CD4-positive, alpha-beta T cell treated with Interleukin-4 for 1 hour (primary cell): ENCODE measurements around the gene VAV2.

Experiments used
- DNase-seq, 2 donors: peaks; one replicate each; pipeline ENCODE4 v3.0.0-alpha.2; 2020 to 2022

The VAV2 gene

DNA sequence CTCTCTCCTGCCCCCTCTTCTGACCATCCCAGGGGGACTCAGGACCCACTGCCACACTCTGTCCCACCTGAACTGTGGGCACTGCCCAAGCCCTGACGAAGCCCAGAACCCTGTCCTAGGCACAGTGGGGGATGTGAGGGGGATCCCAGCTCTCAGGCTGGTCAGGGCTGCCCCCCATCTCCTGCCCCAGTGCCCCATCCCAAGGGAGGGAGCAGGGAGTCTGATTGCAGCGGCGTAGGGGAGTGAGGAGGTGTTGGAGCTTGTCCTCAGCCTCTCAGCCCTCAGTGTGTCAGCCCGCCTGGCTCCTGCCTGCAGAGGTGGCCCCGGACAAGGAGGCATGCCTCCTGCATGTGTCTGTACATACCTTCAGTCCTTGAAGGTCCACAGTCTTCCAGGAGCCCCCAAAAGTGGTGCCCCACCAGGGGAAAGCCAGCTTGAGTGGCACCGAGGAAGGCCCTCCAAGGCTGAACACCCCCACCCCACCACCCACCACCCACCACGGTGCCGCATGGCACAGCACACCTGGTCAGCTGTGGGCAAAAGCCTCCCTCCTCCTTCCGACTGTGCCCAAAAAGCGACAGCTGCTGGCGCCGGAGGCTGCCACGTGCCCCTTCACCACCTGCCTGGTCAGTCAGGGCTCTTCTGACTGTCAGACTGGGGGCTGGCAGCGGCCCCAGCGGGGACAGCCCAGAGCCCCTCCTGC, 254.9 kb downstream of the VAV2 start:
- no peak for DNase-seq

DNA sequence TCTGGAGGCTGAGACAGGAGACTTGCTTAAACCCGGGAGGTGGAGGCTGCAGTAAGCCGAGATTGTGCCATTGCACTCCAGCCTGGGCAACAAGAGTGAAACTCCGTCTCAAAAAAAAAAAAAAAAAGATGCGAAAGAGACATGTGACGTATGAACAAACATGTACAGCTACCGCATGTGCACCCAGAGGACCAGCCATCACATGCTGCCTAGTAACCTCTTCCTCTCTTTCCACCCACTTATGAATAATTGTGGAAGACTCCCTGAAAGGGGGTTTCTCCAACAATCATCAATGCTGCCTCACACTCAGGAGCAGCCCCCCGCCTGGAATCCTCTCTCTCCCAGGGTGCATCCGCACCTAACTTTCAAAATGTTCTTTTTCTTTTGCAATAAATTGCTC, 256.2 kb downstream of the VAV2 start:
- DNase-seq = no peak

DNA sequence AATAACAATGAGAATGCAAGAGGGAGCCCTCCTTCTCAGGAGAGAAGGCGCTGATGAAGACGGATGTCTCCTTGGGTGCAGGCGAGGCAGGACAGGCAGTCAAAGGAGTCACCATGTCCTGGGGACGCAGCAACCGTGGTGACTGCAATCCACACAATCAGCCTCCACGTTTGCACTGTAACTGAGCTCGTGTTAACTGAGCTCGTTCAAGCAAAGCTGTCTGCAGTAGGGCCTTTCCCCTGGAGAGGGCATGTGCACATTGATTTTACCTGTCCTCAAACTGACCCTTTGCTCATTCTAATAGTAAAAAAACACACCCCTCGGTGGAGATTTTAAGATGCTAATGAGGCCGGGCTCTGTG, 256.7 kb downstream of the VAV2 start:
- no peak for DNase-seq

DNA sequence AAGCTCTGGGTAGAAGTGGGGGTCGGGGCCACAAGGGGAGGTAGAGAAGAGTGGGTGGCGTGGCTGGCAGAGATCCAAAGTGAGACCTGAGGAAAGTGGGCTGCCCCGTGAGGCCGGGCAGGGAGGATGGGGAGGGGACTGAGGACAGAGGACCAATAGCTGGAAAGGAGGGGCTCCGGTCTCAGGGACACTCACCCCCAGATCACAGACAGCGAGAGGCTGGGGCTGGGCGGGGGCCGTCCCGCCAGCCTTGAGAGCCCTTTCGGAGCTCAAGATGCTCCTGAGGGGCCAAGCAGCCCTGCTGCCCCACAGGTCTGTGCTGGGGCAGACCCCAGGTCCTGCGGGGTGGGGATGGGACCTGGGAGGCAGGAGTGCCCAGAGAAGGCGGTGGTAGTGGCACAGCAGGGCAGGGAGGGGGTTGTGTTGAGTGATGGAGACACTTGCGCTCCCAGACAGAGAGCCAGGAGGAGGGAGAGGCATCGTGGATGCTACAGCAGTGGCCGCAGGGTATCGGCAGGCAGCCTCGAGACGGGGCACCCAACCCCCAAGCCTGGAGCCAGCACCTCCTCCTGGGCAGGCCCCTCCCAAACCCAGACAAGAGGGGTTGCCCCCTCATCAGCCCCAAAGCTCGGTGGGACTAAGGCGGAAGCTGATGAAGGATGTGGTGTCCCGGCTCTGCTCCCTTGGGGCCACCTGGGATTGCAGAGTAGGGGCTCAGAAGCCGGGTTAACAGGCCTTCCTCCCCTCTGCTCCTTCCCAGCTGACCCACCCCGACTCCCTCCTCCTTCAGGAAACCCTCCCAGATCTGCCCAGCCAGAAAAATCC, 257.3 kb downstream of the VAV2 start:
- no peak for DNase-seq

DNA sequence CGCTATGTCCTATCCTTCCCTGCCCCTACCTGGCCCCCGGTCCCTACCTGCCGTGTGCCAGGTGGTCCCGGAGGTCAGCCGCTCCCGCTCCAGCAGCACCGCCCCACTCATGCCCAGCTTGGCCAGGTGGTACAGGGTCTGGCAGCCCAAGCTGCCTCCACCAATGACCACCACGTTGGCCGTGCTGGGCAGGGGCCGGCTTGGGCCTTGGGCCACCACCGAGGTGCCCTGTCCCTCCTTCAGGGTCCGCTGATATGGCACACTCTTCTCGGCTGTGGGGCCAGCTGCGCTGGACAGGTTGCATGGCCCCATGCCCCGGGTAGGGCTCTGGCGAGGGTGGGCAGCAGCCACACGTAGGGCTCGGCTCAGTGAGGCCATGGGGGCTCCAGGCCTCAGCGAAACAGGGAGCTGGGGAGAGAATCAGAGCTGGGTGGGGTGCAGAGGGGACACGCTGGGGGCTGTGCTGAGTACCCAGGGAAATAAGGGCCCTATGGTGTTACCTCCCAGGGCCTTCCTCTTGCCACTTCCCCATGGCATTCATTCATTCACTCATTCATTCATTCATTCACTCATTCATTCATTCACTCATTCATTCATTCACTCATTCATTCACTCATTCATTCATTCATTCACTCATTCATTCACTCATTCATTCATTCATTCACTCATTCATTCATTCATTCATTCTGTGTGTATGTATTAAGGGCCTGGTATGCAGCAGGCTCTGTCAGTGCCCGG, 258.2 kb downstream of the VAV2 start:
- no peak for DNase-seq

DNA sequence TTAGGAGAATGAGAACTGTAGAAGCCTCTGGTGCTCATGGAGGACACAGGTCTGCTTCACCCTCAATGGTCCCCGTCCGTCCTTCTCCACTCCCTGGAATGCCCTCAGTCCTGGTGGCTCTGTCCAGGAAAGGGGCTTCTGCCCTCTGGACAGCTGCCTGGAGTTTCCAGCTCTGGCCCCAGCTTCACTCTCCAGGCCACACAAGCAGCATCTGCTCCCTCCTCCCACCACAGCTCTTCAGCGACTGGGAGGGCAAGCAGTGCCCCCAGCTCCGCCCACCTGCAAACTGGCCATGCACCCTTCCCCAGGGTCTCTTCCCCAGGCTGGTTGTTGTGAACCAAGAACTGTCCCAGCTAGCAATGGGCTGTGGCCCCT, 258.7 kb downstream of the VAV2 start:
- DNase-seq = no peak

DNA sequence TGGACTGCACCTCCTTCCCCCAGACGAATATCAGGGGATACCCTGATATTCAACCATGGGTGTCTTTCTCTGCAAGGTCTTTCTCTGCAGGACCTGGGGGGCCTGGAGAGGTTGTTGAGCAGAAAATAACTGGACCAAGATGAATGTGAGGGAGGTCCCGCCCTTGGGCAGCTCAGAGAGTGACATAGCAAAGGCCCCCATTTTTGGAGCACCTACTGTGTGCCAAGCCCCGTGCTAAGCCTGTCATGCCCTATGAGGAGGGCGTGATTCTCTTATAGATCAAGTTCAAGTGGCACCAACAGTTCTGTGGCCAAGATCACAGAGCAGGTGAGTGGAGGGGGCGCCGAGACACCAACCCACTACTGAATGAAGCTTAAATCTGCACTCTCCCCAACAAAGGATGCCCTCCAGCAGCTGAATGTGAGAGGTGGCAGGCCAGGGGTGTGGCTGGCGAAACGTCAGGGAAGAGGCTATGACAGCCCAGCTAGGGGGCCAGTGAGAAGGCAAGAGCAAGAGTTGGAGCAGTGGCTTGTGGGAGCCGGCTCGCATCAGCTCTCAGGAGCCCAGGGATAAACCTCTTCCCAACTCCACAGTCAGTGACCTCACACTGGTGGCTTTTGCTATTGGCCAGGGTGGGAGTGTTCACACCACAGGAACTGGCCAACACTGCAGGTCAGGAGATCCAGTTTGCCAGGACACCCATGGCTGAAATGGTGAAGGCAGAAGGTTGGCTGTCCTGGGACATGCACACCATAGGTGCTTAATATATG, 259.3 kb downstream of the VAV2 start:
- no peak for DNase-seq

DNA sequence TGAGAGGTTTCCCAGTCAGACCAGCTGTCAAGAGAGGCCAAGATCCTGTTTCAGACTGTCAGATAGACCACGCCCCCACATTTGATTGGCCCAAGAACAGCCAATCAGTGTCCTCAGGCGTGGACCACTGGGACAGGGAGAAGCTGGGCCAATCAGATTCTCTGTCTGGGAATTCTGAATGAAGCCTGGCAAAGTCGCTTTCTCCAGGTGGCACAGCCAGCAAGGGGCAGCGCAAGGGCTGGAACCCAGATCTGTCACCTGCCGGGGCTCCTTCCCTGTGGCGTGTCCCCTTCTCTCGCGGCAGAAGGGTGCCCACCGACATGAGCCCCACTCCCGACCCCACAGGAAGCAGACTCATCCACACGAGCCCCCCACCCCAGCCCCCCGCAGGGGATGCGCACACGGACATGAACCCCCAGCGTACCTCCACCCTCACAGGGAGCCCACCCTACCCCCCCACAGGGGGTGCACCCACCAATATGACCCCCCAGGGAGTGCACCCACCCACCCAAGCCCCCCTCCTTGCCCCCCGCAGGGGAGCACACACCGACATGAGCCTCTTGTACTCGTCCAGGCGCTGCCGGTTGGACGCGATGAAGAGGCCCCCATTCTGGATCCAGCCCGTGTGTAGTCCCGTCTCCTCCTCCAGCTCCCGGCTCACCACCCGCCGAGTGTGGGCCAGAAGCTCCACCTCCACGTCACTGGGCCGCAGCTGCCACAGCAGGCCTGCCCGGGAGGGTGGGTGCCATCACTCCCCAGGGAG, 260.1 kb downstream of the VAV2 start:
- DNase-seq = no peak

DNA sequence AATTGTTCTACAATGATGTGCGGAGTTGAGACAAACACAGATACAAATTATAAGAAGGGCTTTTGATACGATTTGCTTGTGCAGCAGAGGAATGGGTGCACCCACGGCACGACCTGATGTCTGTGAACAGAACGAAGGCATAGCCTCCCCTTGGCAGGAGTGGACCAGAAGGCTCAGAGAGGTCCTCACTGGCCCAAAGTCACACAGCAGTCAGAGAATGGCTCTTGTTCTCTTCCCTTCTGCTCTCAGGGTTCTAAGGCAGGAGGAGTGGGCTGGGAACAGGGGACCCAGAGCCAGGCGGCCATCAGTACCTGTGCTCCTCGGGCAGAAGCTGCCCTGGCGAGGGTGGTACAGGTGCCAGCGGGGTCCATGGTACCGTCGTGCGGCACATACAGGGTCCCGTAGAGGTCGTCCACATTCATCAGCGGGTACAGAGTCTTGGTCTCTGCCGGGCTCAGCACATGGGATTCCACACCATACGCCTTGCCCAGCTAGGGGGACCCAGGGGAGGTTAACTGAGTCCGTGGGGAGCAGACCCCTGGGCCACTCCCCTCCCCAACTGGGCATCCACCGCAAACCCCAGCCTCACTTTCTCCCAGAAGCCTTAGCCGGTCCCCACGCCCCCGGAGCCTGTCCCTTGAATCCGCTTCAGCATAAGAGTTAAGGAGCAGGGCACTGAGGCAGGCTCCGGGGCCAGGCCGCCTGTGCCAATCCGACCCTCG, 261.0 kb downstream of the VAV2 start:
- DNase-seq = no peak

DNA sequence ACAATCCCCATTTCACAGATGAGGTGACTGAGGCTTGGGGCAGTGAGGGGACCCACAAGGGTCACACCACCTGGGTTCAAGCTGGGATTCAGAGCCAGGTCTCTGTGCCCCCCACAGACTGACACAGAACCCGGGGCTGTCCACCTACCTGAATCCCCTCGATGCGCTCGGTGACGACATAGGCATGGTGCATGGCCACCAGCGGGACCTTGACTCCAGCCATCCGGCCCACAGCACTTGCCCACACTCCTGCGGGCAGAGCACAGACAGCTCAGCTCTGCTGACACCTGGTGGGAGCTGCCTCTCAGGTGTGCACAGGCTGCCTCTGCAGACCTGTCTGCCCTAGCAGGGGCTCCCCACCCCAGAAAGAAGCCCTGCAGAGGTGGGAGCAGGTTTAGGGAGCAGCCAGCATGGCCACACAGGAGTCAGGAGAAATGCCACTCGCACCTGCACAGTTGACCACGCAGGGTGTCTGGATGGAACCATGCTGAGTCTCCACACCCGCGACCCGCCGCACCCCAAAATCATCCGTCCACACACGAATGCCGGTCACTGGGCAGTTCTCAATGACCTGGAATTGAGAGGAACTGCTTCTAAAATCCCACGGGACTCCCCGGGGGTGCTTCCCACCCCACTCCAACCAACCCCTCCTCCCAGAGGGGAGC, 262.4 kb downstream of the VAV2 start:
- no peak for DNase-seq

DNA sequence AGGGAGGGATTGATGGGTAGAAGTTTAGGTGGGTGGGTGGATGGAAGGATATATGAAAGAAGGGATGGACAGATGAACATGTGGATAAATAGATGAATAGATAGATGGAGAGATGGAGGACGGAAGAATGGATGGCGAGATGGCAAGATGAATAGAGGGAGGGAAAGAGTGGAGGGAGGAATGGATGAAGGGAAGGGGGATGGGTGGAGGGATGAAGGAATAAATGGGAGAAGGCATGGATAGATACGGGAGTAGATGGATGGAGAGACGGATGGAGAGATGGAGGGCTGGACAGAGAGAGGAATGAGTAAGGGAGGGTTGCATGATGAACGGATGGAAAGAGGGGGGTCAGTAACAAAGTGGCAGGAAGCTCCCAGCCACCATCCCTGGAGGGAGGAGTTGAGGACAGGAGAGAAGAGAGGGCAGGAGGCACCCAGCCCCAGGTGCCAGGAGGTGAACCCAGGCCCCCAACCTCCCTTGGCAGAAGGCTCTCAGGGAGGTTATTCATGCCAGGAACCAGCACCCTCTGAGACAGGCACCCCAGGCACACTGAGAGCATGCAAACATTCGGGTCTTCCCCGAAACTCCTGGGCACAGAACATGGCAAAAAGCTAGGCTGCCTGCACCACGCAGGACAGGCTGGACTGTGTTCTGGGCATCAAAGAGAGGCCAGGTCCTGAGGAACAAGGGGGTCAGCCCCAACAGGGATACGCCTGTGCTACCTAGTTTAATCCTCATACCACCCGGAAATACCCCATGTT, 263.1 kb downstream of the VAV2 start:
- DNase-seq = no peak

DNA sequence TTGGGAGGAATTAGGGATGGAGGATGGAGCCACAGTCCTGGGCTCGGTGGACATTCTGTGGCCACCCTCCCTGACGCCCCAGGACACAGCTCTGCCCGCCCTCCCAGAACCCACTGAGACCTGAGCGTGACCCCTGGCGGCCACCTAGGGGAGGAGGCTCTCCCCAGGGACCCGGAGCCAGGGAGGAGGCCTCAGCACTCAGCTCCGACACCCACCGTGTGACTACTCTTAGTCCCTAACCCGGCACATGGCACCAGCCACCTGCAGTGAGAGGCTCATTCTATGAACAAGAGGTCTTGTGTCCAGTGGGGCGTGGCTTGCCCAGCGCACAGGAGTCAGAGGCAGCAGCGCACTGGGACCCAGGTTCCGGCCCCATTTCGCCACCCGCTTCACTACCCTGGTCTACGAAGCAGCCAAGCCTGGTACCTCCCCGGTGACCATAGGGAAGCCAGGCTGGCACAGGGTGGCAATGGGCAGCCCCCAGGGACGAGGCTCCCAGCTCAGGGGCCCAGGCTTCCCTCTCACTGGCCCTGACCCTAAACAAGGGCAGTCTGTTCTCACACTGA, 264.2 kb downstream of the VAV2 start:
- no peak for DNase-seq

DNA sequence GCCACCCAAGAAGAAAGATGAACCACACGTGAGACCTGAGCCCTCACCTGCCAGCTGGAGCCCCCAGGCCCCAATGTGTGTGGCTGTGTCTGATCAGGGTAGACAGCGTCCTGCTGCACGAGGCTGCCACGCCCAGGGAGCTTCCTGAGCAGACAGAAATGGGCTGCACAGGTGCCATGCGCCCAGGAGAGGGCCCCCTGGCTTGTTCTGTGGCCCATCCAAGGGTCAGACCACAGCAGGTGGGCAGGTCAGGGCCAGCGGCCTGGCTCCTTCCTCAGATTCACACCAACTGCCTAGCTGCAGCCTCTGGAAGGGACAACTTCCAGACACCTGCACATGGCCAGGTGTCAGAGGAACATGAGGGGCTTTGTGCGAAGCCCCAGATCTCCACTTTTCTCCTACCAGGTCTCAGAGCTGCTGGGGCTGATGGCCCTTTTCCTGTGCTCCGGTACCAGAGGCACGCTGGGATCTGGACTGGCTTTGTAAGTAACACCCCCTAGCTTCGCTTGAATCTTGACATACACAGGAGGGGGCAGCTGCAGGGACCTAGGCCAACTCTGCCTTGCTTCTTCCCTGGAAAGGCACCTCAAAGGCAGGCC, 264.7 kb downstream of the VAV2 start:
- DNase-seq = no peak

DNA sequence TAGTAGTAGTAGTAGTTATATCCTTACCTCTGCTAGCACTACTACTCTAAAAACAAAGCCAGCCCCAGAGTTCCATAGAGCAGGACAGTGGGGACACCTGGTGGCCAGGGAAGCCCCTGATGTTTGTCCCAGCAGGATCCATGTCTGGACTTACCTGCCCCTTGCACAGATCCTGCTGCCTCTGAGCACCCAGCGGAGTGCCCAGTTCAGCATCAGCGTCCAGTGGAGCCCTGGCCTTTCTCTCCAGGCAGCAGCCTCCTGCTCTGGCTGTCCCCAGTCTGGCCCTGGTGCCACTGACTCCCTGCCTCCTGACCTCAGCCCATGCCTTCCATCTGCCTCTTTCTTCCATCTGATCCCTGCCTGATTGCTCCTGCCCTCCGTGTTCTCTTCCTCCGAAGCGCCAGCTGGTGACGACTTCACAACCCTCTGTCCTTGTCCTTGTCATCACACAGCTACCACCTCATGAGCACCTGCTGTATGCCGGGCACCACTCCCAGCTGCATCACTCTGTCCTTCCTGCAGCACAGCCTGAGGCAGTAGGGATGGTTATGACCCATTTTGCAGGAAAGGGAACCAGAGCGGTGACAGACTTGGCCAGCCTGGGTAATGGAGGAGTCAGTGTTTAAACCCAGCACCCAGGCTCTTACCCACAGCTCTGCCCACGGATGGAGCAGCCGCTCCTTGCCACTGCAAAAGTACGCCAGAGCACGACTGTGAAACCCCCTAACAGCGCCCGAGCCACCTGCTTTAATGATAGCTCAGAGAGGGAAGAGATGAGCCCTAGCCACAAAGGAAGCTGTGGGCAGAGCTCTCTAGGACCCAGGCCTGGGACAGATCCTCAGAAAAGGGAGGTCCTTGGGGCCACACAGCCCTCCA, 265.5 kb downstream of the VAV2 start:
- DNase-seq = peak; percentile 51 to 66

DNA sequence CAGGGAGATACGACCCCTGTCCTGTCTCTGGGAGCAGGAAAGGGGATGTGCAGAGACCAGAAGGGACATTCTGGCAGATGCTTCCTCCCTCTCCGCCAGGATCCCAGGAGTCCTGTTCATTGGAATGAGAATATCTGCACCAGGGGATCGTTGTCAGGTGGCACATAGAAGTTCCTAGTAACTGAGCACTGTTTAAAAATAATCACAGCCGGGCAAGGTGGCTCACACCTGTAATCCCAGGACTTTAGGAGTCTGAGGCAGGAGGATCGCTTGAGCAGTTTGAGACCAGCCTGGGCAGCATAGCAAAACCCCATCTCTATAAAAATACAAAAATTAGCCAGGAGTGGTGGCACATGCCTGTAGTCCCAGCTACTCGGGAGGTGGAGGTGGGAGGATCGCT, 266.2 kb downstream of the VAV2 start:
- no peak for DNase-seq

DNA sequence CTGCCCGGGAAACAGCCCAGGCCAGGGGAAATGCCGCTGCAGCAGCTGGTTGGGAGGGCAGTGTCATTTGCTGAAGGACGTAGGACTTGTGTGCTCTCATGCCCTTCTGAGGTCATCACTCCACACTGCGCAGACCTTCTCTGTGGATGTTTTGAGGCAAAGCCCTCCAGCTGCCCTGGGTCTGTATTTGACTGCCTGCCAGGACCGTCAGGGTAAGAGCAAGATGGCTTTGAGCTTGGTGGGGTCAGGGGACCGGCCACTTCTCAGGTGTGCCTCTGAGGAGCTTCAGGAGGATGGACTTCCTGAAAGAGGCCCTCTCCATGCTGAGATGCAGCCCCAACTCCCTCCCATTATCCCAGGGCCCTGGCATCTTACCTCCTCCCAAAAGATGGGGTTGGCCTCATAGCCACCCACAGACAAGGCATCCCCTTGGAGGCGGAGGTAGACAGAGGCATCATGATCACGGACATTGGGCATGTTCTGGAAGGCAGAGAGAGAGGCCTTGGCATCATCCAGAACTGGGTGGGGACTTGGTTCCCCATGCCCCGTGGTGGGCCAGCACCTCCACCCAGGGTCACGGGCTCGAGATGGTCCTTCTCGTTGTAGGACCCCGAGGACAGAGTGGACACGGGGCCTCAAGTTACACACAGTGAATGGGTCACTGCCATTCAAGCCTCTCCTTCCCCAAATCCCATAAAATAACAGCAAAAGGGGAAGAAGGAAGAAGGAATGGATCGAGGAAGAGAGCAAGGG, 273.4 kb downstream of the VAV2 start:
- no peak for DNase-seq

DNA sequence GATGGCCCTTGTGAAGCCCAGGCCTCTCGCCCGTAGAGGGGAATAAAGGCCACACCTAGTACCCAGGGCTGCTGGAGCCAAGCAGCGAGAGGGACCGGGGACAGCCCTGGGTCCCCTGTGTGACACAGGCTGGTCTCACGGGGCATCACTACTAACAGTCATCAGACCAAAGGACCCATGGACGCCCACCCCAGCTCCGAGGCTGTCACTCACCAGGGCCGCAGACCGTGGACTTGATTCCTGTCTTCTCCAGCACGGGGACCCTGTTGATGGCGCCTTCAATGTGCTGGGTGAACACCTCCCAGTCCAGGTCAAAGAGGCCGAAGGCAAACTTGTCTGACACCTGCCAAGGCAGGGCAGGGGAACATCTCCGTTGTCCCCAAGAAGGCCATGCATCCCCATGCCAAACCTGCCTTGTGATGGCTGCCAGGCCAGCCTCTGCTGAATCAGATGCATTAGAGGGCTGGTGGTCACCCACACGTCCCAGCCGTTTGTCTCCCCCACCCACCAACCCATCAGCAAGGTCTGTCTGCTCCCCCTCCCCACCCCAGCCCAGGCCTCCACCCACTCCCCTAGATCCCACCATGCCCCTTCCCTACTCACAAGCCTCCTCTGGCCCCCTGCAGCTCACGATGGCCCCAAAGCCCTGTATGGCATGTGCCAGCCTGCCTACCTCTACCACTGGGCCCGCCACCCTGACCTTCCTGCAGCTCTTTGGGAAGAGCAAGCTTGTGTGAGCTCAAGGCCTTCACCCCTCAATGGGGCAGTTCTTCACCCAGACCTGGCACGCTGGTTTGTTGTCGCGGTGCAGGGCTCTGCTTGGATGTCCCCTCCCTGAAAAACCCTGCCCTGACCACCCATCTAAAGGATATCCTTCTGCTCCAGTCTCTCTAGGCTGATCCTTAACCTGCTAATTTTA, 274.8 kb downstream of the VAV2 start:
- no peak for DNase-seq
